ENCODE data around the gene CASTOR1.

Gene CASTOR1

GRCh38 chr22:30297276-30297990, 8.1 kb upstream of the CASTOR1 start:
- H3K4me2 ChIP-seq (ENCODE audit: low read length), result no peak overlapping the region
- no peak overlapping the region for H2AFZ ChIP-seq (ENCODE audit: low read depth, low read length)
- no peak overlapping the region for H3K27ac ChIP-seq (ENCODE audit: low read length)

GRCh38 chr22:30296833-30297232, 7.5 kb upstream of the CASTOR1 start:
- Histone ChIP-seq H3K36me3 (replicated peaks; ENCODE audit: low read depth, low read length) (no peaks in the 10 kb centered on the region), H3K9ac (ENCODE audit: low read length) (no peak overlapping the region), H3K9me3 (ENCODE audit: insufficient read depth, low read length) (no peaks in the 10 kb centered on the region), H3K27ac (ENCODE audit: low read length) (no peak overlapping the region), H4K20me1 (ENCODE audit: insufficient read depth, low read length) (no peaks in the 10 kb centered on the region), H2AFZ (ENCODE audit: low read depth, low read length) (no peak overlapping the region), H3K27me3 (ENCODE audit: low read depth, low read length) (no peaks in the 10 kb centered on the region), H3K79me2 (ENCODE audit: low read length) (no peaks in the 10 kb centered on the region), H3K4me3 (ENCODE audit: low read length) (no peak overlapping the region), H3K4me1 (ENCODE audit: low read length) (peaks cover under 1% of the 10 kb centered on the region), H3K4me2 (ENCODE audit: low read length) (no peak overlapping the region)
- TF ChIP-seq EZH2phosphoT487 (IDR thresholded peaks at IDR 0.05; ENCODE audit: low read depth) (no peak), CTCF (IDR thresholded peaks at IDR 0.05; ENCODE audit: low read depth, low read length) (no peak)

More at GRCh38 chr22:30297276-30297990, 8.1 kb upstream of the CASTOR1 start:
- Histone ChIP-seq H4K20me1 (ENCODE audit: insufficient read depth, low read length) (no peaks in the 10 kb centered on the region), H3K79me2 (ENCODE audit: low read length) (no peaks in the 10 kb centered on the region), H3K4me3 (ENCODE audit: low read length) (no peak overlapping the region), H3K9ac (ENCODE audit: low read length) (no peak overlapping the region), H3K4me1 (ENCODE audit: low read length) (peaks cover 6% of the 10 kb centered on the region), H3K27me3 (ENCODE audit: low read depth, low read length) (no peaks in the 10 kb centered on the region), H3K36me3 (replicated peaks; ENCODE audit: low read depth, low read length) (no peaks in the 10 kb centered on the region), H3K9me3 (ENCODE audit: insufficient read depth, low read length) (no peaks in the 10 kb centered on the region)
- no peak for TF ChIP-seq CTCF (IDR thresholded peaks at IDR 0.05; ENCODE audit: low read depth, low read length)
- no peak for TF ChIP-seq EZH2phosphoT487 (IDR thresholded peaks at IDR 0.05; ENCODE audit: low read depth)

GRCh38 chr22:30296324-30296723, 7.0 kb upstream of the CASTOR1 start:
- no peaks in the 10 kb centered on the region for H3K79me2 ChIP-seq (ENCODE audit: low read length)
- H3K4me1 ChIP-seq (ENCODE audit: low read length), result no peaks in the 10 kb centered on the region
- H2AFZ ChIP-seq (ENCODE audit: low read depth, low read length), result no peak overlapping the region
- no peak overlapping the region for H3K4me3 ChIP-seq (ENCODE audit: low read length)
- no peaks in the 10 kb centered on the region for H3K27me3 ChIP-seq (ENCODE audit: low read depth, low read length)
- H3K36me3 ChIP-seq (replicated peaks; ENCODE audit: low read depth, low read length), result no peaks in the 10 kb centered on the region
- H3K4me2 ChIP-seq (ENCODE audit: low read length), result no peak overlapping the region
- H4K20me1 ChIP-seq (ENCODE audit: insufficient read depth, low read length), result no peaks in the 10 kb centered on the region
- no peak overlapping the region for H3K9ac ChIP-seq (ENCODE audit: low read length)
- no peak for TF ChIP-seq EZH2phosphoT487 (IDR thresholded peaks at IDR 0.05; ENCODE audit: low read depth)
- no peak for TF ChIP-seq CTCF (IDR thresholded peaks at IDR 0.05; ENCODE audit: low read depth, low read length)
- H3K27ac ChIP-seq (ENCODE audit: low read length), result no peak overlapping the region
- H3K9me3 ChIP-seq (ENCODE audit: insufficient read depth, low read length), result no peaks in the 10 kb centered on the region

GRCh38 chr22:30295576-30295975, 6.3 kb upstream of the CASTOR1 start:
- H3K27me3 ChIP-seq (ENCODE audit: low read depth, low read length), result no peaks in the 10 kb centered on the region
- no peak overlapping the region for H3K27ac ChIP-seq (ENCODE audit: low read length)
- H3K4me3 ChIP-seq (ENCODE audit: low read length), result no peak overlapping the region
- H3K4me1 ChIP-seq (ENCODE audit: low read length), result no peaks in the 10 kb centered on the region
- TF ChIP-seq EZH2phosphoT487 (IDR thresholded peaks at IDR 0.05; ENCODE audit: low read depth) (no peak), CTCF (IDR thresholded peaks at IDR 0.05; ENCODE audit: low read depth, low read length) (no peak)
- no peaks in the 10 kb centered on the region for H3K36me3 ChIP-seq (replicated peaks; ENCODE audit: low read depth, low read length)
- no peaks in the 10 kb centered on the region for H4K20me1 ChIP-seq (ENCODE audit: insufficient read depth, low read length)
- no peaks in the 10 kb centered on the region for H3K79me2 ChIP-seq (ENCODE audit: low read length)
- H3K9ac ChIP-seq (ENCODE audit: low read length), result no peak overlapping the region
- H2AFZ ChIP-seq (ENCODE audit: low read depth, low read length), result no peak overlapping the region
- H3K9me3 ChIP-seq (ENCODE audit: insufficient read depth, low read length), result no peaks in the 10 kb centered on the region
- H3K4me2 ChIP-seq (ENCODE audit: low read length), result no peak overlapping the region
